CD14-positive monocyte (primary cell): Measurements from ENCODE around the gene UGDH. TPM values are rescaled to one million over a fixed set of nuclear protein-coding genes. Genes with fewer than 3 reads are reported as not detected.

Experiments
- DNase-seq, 3 donors: peaks; one replicate each; pipeline ENCODE4 v3.0.0-alpha.2; 2011 to 2022
- H2AFZ ChIP-seq: 2 replicates; pipeline ENCODE4 v1.6.0; 2012; ENCODE audit warnings: mild to moderate bottlenecking, low read depth, low read length, inconsistent platforms; ENCODE audit not compliant: insufficient read depth, poor library complexity, severe bottlenecking
- H3K27ac ChIP-seq, 2 donors: 1 replicate in 1 of 2; 2 replicates in 1 of 2; pipeline ENCODE4 v1.5.1; 2012 to 2013; ENCODE audit warnings: low read length in 2 of 2, control low read depth in 1 of 2, inconsistent platforms in 1 of 2, low read depth in 1 of 2, mild to moderate bottlenecking in 1 of 2
- H3K27me3 ChIP-seq, 2 donors: one replicate each; pipeline versions ENCODE4 v1.6.0 to v1.6.1; 2011 to 2013; ENCODE audit warnings: low read length in 2 of 2; ENCODE audit not compliant: control insufficient read depth in 2 of 2, insufficient read depth in 2 of 2
- H3K36me3 ChIP-seq, 2 donors: replicated peaks in 1 of 2; 1 replicate in 1 of 2; 2 replicates in 1 of 2; pipeline versions ENCODE4 v1.5.1 to v1.6.1; 2012 to 2013; ENCODE audit warnings: low read length in 2 of 2, control low read depth in 1 of 2, inconsistent platforms in 1 of 2, mild to moderate bottlenecking in 1 of 2; ENCODE audit not compliant: insufficient read depth in 2 of 2, control insufficient read depth in 1 of 2
- H3K4me1 ChIP-seq, 2 donors: 1 replicate in 1 of 2; 2 replicates in 1 of 2; pipeline versions ENCODE4 v1.5.1 to v1.6.1; 2012 to 2013; ENCODE audit warnings: low read length in 2 of 2, control low read depth in 1 of 2, inconsistent platforms in 1 of 2, mild to moderate bottlenecking in 1 of 2, moderate library complexity in 1 of 2; ENCODE audit not compliant: insufficient read depth in 2 of 2, control insufficient read depth in 1 of 2
- H3K4me2 ChIP-seq: replicated peaks from 2 replicates; pipeline ENCODE3; 2012; ENCODE audit warnings: low read length, moderate library complexity, mild to moderate bottlenecking; ENCODE audit not compliant: poor library complexity, severe bottlenecking; ENCODE audit errors: extremely low read depth
- H3K4me3 ChIP-seq, 3 experiments: fragments of 200-600 bp in 1 of 3; sonication (generic) in 1 of 3; replicated peaks in 1 of 3; 1 replicate in 2 of 3; 2 replicates in 1 of 3; pipeline ENCODE4 v1.5.1; 2011 to 2013; ENCODE audit warnings: low read length in 3 of 3, mild to moderate bottlenecking in 3 of 3, control low read depth in 2 of 3, low read depth in 2 of 3, inconsistent platforms in 1 of 3, moderate library complexity in 1 of 3
- H3K79me2 ChIP-seq: 2 replicates; pipeline ENCODE4 v1.6.0; 2012; ENCODE audit warnings: mild to moderate bottlenecking, control low read depth, inconsistent platforms, low read length, moderate library complexity; ENCODE audit not compliant: insufficient read depth
- H3K9ac ChIP-seq: 2 replicates; pipeline ENCODE4 v1.6.0; 2017; ENCODE audit warnings: low read length, mild to moderate bottlenecking; ENCODE audit not compliant: insufficient read depth, poor library complexity, severe bottlenecking
- H3K9me3 ChIP-seq, 2 donors: replicated peaks in 1 of 2; 1 replicate in 1 of 2; 2 replicates in 1 of 2; pipeline versions ENCODE4 v1.5.1 to v1.6.1; 2012 to 2013; ENCODE audit warnings: low read length in 2 of 2, control low read depth in 1 of 2; ENCODE audit not compliant: control insufficient read depth in 1 of 2, insufficient read depth in 1 of 2
- H4K20me1 ChIP-seq: 2 replicates; pipeline ENCODE4 v1.6.0; 2012; ENCODE audit warnings: mild to moderate bottlenecking, low read length, control low read depth, moderate library complexity; ENCODE audit not compliant: insufficient read depth
- H3K27ac Mint-ChIP-seq, 7 donors: one replicate each; pipeline ENCODE4 v1.8.0; 2020; ENCODE audit warnings: mild to moderate bottlenecking in 7 of 7, mixed read lengths in 7 of 7, moderate library complexity in 6 of 7, inconsistent platforms in 2 of 7
- H3K27me3 Mint-ChIP-seq, 3 donors: one replicate each; pipeline ENCODE4 v1.8.0; 2021 to 2022; ENCODE audit warnings: low read depth in 3 of 3, mild to moderate bottlenecking in 3 of 3, mixed read lengths in 3 of 3, moderate library complexity in 3 of 3, inconsistent platforms in 1 of 3
- H3K36me3 Mint-ChIP-seq, 2 donors: one replicate each; pipeline ENCODE4 v1.8.0; 2020; ENCODE audit warnings: mixed read lengths in 2 of 2, inconsistent platforms in 1 of 2, mild to moderate bottlenecking in 1 of 2
- H3K4me1 Mint-ChIP-seq: one replicate; pipeline ENCODE4 v1.8.0; 2020; ENCODE audit warnings: mild to moderate bottlenecking, mixed read lengths
- H3K4me3 Mint-ChIP-seq, 2 donors: one replicate each; pipeline ENCODE4 v1.8.0; 2020; ENCODE audit warnings: mild to moderate bottlenecking in 2 of 2, mixed read lengths in 2 of 2, moderate library complexity in 1 of 2
- H3K9me3 Mint-ChIP-seq, 7 donors: one replicate each; pipeline ENCODE4 v1.8.0; 2020 to 2022; ENCODE audit warnings: mixed read lengths in 7 of 7, mild to moderate bottlenecking in 6 of 7, moderate library complexity in 6 of 7, inconsistent platforms in 2 of 7
- CTCF ChIP-seq: fragments of 200-600 bp; IDR thresholded peaks from one replicate; pipeline ENCODE4 v1.8.0; 2022; ENCODE audit warnings: antibody characterized with exemption, mild to moderate bottlenecking
- WGBS: methylation state at CpG from one replicate; pipeline ENCODE4 v1.1.5; 2013; ENCODE audit warnings: missing lambda C conversion rate; ENCODE audit not compliant: insufficient coverage; 5-methylcytosine and 5-hydroxymethylcytosine counted together
- intact Hi-C, 2 donors: fragments of 100-400 bp; cut with micrococcal nuclease; formaldehyde crosslinking; loops; one replicate each; pipeline versions ENCODE4 v1.15.0 to v1.15.1; 2023
- polyA plus RNA-seq, 3 donors: library from polyadenylated mRNA; depleted of rRNA in 1 of 3; unstranded in 2 of 3; stranded (reverse) in 1 of 3; fragments of 300-500 nt in 2 of 3; fragments of >200 nt in 1 of 3; fragmentation: Illumina TruSeq in 2 of 3; gene quantifications; 1 replicate in 2 of 3; 2 replicates in 1 of 3; pipeline ENCODE4 v1.2.3, GENCODE V29; 2012 to 2021

UGDH gene
- polyA plus RNA-seq, 3 donors: 4.6 to 19.7 (median 16.7) TPM

DNA sequence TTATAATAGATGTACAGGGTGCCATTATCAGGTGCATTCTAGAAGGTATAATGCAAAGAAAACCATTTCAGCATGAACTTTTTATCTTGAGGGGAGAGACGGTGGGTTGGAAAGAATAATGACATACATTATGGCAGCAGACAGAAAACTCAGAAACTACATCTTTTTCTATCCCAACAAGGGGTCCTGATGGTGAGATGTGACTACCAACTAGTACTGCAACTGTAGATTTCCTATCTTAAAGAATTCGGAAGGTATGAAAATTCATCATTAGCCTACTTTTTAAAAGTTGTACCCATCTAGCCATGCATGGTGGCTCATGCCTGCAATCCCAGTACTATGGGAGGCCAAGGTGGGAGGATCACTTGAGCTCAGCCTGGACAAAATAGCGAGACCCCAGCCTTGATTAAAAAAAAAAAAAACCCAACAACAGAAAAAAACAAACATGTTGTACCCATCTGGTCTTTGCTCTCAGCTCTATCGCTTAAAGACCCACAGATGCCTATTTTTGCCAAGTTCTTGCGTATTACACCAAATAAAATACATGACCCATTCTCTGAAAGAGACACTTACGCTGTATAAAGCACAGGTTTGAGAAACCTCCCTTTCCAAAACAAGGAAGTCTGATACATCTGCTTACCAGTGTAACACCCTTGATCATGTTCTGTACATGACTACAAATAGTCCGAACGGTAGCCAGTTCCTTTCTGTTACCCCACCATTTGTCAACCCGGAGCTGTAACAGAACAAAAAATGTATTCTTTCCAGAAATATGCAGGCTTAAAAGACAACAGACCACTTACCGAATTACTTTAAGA lies 70.1 kb downstream of the UGDH start:
- Mint-ChIP-seq H3K9me3 (peaks cover 0 to 1% (median 0%) of the 10 kb centered on the region in 7 donors), H3K36me3 (peaks cover 56 to 64% of the 10 kb centered on the region in 2 donors), H3K27ac (peak overlapping the region in 6 of 7 donors; percentile 19 to 100 (median 100)), H3K4me1 (peaks cover 27% of the 10 kb centered on the region), H3K27me3 (peaks cover 0 to 1% (median 0%) of the 10 kb centered on the region in 3 donors), H3K4me3 (peak overlapping the region; percentile 94 to 97)
- 72% methylated on average over 8 of the region's 10 CpGs for WGBS
- Histone ChIP-seq H3K4me2 (peak overlapping the region; percentile 97), H3K9me3 (no peaks in the 10 kb centered on the region), H4K20me1 (peaks cover 43% of the 10 kb centered on the region), H3K27me3 (no peaks in the 10 kb centered on the region), H3K4me1 (peaks cover 15 to 24% of the 10 kb centered on the region in 2 donors), H3K4me3 (peak overlapping the region in 2 of 3 experiments; percentile 84 to 92), H3K36me3 (peaks cover 54 to 56% of the 10 kb centered on the region in 2 donors), H3K9ac (peak overlapping the region; percentile 99), H3K79me2 (peaks cover 45% of the 10 kb centered on the region), H2AFZ (no peak overlapping the region), H3K27ac (peak overlapping the region in 1 of 2 donors; percentile 100)
- intact Hi-C loops: loop anchor here (5.0 to 10.0 kb wide), 4 partner anchors 70 to 520 kb away; partner anchors contain the start of genes PDS5A (in 2 of the 2), UBE2K (in 1 of the 2), UGDH (in 1 of the 2) and WDR19 (in 1 of the 2)
- TF ChIP-seq CTCF: no peak
- no peak for DNase-seq

GRCh38 chr4:39455486-39455885 lies 71.8 kb downstream of the UGDH start:
- TF ChIP-seq CTCF: no peak
- 100% methylated on average over 2 of the region's 6 CpGs for WGBS
- intact Hi-C loops: loop anchor here (5.0 to 10.0 kb wide), 4 partner anchors 72 to 522 kb away; partner anchors contain the start of genes PDS5A (in 2 of the 2), UBE2K (in 1 of the 2), UGDH (in 1 of the 2) and WDR19 (in 1 of the 2)
- no peaks in the 10 kb centered on the region for H3K9me3 ChIP-seq
- peaks cover 56% of the 10 kb centered on the region for H4K20me1 ChIP-seq
- H3K4me1 Mint-ChIP-seq: peaks cover 27% of the 10 kb centered on the region
- no peak overlapping the region for H3K4me2 ChIP-seq
- H3K4me3 ChIP-seq: no peak overlapping the region
- H2AFZ ChIP-seq: no peak overlapping the region
- peaks cover 38% of the 10 kb centered on the region for H3K79me2 ChIP-seq
- peaks cover 0 to 1% (median 0%) of the 10 kb centered on the region in 3 donors for H3K27me3 Mint-ChIP-seq
- DNase-seq: no peak
- H3K4me3 Mint-ChIP-seq: no peak overlapping the region
- H3K27ac ChIP-seq: no peak overlapping the region
- H3K27ac Mint-ChIP-seq: no peak overlapping the region
- H3K9ac ChIP-seq: no peak overlapping the region
- H3K27me3 ChIP-seq: no peaks in the 10 kb centered on the region
- peaks cover 0 to 1% (median 0%) of the 10 kb centered on the region in 7 donors for H3K9me3 Mint-ChIP-seq
- peaks cover 68 to 73% of the 10 kb centered on the region in 2 donors for H3K36me3 ChIP-seq
- H3K4me1 ChIP-seq: peaks cover 15 to 24% of the 10 kb centered on the region in 2 donors
- peaks cover 66 to 77% of the 10 kb centered on the region in 2 donors for H3K36me3 Mint-ChIP-seq
